Bronchial epithelial cell (primary cell): ENCODE results near the gene RAI1. TPM values are rescaled to one million over a fixed set of nuclear protein-coding genes. Genes with fewer than 3 reads are reported as not detected.

Source experiments
- DNase-seq: peaks from one replicate; pipeline ENCODE4 v3.0.0-alpha.2; 2010; ENCODE audit warnings: low read depth
- FAIRE-seq: peaks from 2 replicates; lab custom pipeline; 2011; peaks lifted over from hg19 to GRCh38; lab: Jason Lieb, UNC
- H3K27me3 ChIP-seq: 2 replicates; pipeline ENCODE4 v1.5.1; 2011; ENCODE audit warnings: low read length; ENCODE audit not compliant: control insufficient read depth, insufficient read depth
- H3K36me3 ChIP-seq: 2 replicates; pipeline ENCODE4 v1.5.1; 2011; ENCODE audit warnings: low read length; ENCODE audit not compliant: control insufficient read depth, insufficient read depth
- H3K4me3 ChIP-seq: 2 replicates; pipeline ENCODE4 v1.5.1; 2011; ENCODE audit warnings: mild to moderate bottlenecking, low read depth, low read length, control low read depth
- total RNA-seq: library from RNA; depleted of rRNA; stranded (reverse); fragments of >200 nt; gene quantifications from 2 replicates; pipeline ENCODE4 v1.2.1, GENCODE V29; 2014
- TF ChIP-seq, protein P1 (sequence below): IDR thresholded peaks from 2 replicates; pipeline ENCODE4 v1.5.1; 2011; ENCODE audit warnings: mild to moderate bottlenecking, moderate library complexity, low read length, control low read depth, inconsistent platforms; ENCODE audit not compliant: insufficient read depth, severe bottlenecking

The RAI1 gene
- total RNA-seq, 1 donor from 2014 or later = 7.4 TPM

DNA sequence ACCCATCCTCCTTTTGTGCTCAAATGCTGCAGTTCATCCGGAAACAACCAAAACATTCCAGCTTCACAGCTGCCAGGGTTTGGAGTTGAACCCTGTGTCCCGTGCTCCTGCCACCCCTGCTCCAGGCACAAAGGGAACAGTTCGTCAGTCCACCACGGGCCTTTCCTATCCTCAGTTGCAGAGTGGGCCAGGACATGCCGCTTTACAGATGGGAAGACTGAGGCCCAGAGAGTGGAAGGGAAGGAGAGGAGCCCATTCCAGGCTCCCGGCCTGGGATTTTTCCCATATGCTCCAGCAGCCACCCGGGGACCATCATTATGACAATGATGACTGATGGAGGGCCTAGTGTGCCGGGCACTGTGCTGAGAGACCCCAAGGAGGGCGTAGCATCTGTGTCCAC lies 27.6 kb downstream of the RAI1 start:
- TF ChIP-seq, protein P1, sequence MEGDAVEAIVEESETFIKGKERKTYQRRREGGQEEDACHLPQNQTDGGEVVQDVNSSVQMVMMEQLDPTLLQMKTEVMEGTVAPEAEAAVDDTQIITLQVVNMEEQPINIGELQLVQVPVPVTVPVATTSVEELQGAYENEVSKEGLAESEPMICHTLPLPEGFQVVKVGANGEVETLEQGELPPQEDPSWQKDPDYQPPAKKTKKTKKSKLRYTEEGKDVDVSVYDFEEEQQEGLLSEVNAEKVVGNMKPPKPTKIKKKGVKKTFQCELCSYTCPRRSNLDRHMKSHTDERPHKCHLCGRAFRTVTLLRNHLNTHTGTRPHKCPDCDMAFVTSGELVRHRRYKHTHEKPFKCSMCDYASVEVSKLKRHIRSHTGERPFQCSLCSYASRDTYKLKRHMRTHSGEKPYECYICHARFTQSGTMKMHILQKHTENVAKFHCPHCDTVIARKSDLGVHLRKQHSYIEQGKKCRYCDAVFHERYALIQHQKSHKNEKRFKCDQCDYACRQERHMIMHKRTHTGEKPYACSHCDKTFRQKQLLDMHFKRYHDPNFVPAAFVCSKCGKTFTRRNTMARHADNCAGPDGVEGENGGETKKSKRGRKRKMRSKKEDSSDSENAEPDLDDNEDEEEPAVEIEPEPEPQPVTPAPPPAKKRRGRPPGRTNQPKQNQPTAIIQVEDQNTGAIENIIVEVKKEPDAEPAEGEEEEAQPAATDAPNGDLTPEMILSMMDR = no peak
- Histone ChIP-seq H3K36me3 (peaks cover 2% of the 10 kb centered on the region), H3K27me3 (no peaks in the 10 kb centered on the region), H3K4me3 (no peak overlapping the region)
- no peak for FAIRE-seq
- DNase-seq = no peak

DNA sequence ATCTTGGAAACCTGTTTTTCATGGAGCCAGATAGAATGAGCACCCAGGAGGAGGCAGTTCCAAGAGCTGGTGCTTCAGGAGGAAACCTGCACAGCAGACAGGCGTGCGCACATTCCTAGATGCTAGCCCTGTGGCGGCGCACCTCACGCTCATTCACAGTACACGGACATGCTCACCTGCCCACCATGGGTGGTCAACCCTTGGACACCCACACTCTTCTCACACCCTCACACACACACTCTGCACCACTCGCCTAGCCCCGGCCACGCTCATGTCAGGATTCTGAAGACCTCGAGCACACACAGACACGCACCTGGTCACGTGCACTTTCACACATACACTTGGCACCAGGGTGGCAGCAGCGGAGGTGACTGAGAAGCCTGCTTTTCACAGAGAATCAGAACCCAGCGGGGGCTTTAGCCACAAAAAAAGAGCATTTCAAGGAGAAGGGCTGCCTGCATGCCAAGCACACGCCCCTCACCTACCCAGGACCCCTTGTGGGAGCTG lies 28.6 kb downstream of the RAI1 start:
- Histone ChIP-seq H3K4me3 (no peak overlapping the region), H3K36me3 (peaks cover under 1% of the 10 kb centered on the region), H3K27me3 (no peaks in the 10 kb centered on the region)
- TF ChIP-seq, protein P1 = no peak
- DNase-seq = no peak
- FAIRE-seq = no peak

DNA sequence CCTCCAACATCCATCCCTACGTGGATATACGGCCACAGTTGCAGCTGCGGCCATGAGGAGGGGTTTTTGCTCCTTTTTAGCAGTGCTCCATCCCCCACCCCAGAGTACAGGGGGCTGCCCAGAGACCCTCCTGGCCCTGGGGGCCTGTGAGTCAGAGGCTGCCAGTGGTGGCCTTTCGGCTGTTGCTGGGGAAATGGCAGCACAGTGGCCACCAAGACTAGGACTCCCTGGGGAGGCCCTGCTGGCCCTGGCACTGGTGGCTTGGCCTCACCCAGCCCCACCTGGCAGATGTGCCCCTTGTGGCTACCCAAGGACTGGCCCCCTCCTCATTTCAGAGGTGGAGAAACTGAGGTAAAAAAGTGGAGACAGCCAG lies 29.1 kb downstream of the RAI1 start:
- H3K36me3 ChIP-seq = no peaks in the 10 kb centered on the region
- H3K4me3 ChIP-seq = no peak overlapping the region
- no peak for FAIRE-seq
- TF ChIP-seq, protein P1 = no peak
- H3K27me3 ChIP-seq = no peaks in the 10 kb centered on the region
- no peak for DNase-seq

DNA sequence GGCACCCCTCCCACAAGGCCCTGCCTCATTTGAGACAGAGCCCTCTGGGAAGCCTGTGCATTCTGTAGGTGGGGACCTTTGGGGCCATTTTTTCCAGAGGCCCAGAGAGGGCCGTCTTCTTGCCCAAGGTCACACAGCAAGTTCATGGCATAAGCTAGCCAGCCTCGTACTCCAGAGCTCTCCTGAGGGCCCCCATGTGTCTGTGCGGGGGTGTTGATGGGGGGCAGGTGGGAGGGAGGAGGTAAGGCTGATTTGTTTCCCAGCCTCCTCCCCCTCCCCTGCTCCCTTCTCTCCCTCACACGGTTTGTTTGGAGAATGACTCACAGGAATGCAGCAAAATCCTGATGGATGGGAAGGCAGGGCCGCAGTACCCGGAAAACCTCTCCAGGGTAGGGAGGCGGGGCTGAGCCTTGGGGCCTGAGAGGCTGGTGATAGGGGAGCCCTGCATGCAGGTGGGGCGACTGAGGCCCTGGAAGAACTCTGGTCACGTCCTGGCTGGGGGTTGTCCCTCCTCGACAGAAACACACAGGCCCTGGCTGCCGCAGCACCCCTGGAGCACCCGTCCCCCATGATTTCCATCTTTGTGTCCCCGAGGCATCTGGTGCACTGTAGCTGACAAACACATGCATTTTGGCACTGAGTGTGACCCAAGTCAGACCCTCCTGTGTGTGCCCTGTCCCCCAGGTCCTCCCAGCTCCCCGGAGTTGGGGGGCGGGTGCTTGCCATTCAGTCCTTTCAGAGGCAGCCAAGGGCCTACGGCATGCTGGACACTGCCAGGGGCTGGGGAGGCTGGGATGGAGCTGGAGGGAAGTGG lies 29.7 kb downstream of the RAI1 start:
- DNase-seq (peak; percentile 92), FAIRE-seq (no peak)
- TF ChIP-seq, protein P1 = no peak

DNA sequence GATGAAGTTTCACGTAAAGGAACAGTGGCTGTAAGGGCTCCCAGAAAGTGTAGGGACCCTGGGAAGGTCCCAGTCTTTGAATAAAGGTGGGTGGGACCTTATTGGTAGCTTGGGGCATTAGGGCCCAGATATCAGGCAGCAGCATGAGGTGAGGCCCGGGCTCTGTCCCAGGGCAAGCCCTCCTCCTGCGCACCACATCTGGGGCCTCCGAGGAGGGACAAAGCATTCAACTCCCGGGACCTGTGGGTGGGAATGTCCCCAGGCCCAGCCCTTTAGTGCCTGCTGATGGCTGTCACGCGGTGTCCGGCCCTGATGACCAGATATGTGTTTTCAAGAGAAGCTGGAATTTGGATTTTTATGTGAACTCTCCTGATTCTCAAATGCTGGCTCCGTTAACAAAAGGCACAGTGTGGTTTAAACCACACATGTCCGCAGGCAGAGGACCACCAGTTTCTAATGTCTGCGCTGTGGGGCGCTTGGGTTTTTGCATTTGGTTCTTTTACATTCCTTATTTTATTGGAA lies 30.4 kb downstream of the RAI1 start:
- Histone ChIP-seq H3K4me3 (no peak overlapping the region), H3K36me3 (no peaks in the 10 kb centered on the region), H3K27me3 (no peaks in the 10 kb centered on the region)
- TF ChIP-seq, protein P1 = no peak
- FAIRE-seq (no peak), DNase-seq (no peak)

More for the DNA sequence above, 29.7 kb downstream of the RAI1 start:
- Histone ChIP-seq H3K4me3 (no peak overlapping the region), H3K36me3 (no peaks in the 10 kb centered on the region), H3K27me3 (no peaks in the 10 kb centered on the region)
